ENCODE results near the gene CHPT1.
"Not testable (repeated sequence)": the region's sequence is repeated elsewhere in the genome, so short reads cannot be mapped to it uniquely, and the experiment has no call there.

Gene CHPT1

DNA sequence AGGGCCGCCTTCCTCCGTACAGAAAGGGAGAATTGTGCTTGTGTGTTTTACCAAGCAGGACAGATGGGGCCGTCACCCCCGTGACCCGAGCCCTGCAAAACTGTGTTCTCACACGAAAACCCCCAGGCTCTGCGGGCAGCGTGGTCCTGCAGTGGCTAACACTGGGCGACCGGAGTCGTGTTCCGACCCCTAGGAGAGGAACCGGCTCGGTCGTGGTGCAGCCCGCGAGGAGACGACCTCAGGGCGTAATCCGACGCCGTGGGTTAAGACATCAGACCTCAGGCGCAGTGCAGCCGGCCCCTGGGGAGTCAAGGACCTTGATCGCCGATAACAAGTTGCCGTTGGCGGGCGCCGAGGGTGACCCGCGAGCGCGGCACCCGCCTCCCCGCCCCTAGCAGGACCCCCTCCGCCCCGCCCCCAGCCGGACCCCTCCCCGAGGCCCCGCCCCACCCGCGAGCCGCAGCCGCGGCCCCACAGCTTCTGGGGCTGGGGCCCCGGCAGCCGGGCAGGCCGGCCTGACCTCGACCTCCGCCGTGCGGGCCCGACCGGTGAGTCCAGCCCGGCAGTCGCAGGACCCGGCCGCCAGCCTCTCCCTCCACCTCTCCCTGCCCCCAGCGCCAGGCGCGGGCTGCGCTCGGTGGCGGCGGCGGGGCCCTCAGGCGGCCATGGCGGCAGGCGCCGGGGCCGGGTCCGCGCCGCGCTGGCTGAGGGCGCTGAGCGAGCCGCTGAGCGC is at the start of gene CHPT1:
CHPT1 (plus strand) TSS at position 444 of the 733 bp plus-strand sequence; CDS start at position 666, 222 bp downstream.
- DNase-seq (ENCODE audit: low read depth): no peak

DNA sequence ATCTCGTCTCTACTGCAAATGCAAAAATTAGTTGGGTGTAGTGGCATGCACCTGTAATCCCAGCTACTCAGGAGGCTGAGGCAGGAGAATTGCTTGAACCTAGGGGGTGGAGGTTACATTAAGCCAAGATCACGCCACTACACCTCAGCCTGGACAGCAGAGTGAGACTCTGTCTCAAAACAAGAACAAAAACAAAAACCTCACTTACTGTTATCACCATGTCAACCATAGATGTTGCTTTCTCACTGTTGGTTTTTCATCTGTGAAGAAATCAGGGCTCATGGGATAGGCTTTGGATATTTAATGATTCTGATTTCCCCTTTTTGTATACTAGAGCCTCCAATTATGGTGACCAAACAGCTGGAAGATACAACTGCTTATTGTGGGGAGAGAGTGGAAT is 49.7 kb upstream of the CHPT1 start:
- no peak for DNase-seq (ENCODE audit: low read depth)

DNA sequence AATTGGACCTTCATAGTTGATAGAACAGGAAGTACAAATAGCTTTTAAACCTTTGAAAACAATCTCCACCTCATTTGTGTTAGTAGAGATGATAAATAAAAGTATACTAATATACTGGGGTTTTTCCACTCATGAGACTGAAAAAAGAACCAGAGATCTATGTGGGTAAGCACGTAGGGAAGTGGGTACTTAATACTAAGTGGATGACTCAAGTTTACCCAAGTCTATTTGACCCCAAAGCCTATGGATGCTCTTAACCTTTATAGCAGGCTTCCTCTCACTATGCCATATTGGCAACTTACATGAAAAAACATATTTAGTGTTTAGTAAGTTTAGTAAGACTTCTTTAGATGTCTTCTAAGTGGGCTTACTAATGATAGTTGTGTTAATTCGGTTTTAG is 49.2 kb upstream of the CHPT1 start:
- DNase-seq (ENCODE audit: low read depth): no peak

DNA sequence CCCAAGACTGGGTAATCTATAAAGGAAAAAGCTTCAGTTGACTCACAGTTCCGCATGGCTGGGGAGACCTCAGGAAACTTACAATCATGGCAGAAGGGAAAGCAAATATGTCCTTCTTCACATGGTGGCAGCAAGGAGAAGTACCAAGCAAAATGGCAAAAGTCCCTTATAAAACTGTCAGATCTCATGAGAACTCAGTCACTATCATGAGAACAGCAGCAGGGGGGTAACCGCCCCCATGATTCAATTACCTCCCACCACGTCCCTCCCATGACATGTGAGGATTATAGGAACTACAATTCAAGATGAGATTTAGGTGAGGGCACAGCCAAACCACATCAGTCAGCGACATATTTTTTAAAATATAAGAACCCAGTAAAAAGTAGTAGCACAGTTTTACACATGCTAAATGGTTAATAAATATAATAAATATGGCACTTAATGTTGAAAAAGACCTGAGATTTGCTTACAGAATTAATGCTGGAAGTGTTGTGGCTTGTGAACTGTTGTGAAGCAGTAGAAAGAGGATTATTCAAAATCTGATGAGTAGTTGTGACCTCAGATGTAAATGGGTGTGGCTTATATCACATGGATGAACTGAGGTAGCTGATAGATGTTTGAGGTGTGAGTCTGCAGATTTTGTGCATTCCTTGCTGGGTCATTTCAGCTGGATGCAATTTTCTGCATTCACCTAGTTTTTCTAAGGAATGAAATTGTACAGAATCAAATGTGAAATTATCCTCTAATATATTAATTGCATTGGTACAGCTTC is 46.9 kb upstream of the CHPT1 start:
- no peak for DNase-seq (ENCODE audit: low read depth)

DNA sequence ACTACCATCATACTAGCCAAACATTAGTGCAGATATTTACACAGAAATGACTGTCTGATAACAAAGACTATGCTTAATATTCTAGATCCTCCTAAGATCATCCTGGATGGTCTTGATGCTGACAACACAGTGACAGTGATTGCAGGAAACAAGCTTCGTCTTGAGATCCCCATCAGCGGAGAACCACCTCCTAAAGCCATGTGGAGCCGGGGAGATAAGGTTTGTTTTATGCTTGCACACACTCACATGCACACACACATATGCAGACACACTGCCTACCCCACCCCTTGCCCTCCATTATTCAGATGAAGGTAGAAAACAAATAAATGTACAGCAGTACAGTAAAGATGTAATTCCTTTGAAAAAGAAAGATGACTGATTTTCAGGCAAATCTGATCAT is 44.4 kb upstream of the CHPT1 start:
- DNase-seq (ENCODE audit: low read depth): no peak

DNA sequence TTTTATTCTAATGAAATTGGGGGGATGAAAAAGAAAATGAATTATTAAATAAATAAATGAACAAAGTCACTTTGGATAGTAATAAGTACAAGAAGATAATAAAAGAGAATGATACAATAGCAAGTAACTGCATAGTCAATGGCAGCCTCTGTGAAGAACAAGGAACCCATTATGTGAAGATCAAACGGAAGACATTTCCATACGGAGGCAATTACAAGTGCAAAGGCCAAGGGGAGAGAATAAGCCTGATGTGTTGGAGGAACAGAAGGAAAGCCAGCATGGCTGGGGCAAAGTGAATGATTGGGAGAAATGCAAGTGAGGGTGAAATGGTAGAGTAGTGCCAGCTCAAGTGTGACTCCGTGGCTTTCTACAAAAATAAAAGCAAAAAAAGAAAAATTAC is 43.9 kb upstream of the CHPT1 start:
- DNase-seq (ENCODE audit: low read depth): no peak

DNA sequence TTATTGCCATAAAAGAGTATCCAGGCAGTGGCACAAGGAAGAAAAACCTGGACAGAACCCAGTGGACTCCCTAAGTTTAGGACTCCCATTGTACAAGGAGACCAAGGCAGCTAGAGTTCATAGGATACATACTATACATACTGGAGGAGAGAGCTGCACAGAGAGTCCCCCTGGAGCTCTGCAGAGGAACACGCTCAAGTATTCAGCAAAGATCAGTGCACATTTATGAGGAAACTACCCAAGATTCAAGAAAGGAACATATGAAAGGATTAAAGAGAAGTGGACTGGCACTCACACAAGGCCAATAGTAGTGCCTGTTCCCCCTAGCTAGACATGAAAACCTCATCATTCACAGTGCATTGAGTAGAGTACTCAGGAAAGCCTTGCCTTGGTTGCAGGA is 43.0 kb upstream of the CHPT1 start:
- DNase-seq (ENCODE audit: low read depth): no peak

DNA sequence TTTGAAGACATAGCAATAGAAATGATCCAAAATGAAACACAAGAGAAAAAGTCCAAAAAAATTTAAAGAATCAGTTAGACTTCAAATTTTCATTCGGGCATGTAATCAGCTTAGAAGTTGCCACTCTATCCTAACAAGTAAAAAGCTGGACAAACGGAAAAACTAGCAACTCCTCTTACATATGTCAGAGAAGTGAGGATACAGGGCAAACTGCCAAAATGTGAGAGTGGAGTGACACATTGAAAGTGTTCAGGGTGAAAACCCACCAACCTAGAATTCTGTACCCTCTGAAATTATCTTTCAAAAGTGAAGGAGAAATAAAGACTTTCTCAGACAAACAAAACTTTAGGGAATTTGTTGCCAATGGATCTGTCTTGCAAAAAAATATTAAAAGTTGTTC is 42.0 kb upstream of the CHPT1 start:
- no peak for DNase-seq (ENCODE audit: low read depth)

DNA sequence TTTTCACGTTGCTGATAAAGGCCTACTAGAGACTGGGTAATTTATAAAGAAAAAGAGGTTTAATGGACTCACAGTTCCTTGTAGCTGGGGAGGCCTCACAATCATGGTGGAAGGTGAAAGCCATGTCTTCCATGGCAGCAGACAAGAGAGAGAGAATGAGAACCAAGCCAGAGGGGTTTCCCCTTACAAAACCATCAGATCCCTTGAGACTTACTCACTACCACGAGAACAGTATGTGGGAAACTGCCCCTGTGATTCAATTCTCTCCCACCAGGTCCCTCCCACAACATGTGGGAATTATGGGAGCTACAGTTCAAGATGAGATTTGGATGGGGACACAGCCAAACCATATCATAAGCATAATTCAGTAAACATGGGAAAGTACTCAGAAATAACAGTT is 36.8 kb upstream of the CHPT1 start:
- not testable (repeated sequence) for DNase-seq (ENCODE audit: low read depth)

DNA sequence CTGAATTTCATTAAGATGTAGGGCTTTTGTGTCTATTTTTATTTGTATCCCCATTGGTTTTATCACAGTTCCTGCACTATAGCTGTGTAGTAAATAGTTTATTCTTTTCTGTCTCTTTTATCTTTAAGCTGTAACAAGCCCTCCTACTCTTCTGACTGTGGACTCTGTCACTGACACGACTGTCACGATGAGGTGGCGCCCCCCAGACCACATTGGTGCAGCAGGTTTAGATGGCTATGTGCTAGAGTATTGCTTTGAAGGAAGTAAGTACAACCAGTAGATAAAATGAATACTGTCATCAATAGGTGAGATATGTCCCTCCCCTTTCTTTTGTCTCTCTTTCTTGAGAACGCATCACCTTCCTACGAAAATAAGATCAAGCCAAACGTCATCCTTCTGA is 34.1 kb upstream of the CHPT1 start:
- no peak for DNase-seq (ENCODE audit: low read depth)

DNA sequence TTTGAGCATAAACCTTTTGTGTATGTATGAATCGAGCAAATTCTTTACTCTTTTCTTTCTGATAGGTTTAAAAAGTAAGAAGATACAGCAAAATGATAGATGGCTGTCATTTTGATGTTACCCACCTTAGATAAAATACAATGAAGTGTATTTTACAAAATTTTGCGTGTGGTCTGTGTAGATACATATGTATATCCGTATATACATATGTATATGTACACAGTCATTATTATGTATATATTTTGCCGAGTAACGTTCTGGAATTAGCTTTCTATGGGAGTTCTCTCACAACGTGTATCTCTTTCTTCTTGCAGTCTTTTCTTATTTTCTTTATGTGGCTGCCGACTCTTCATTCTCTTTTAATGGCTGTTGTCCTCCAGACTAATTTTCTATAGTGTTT is 32.4 kb upstream of the CHPT1 start:
- no peak for DNase-seq (ENCODE audit: low read depth)

DNA sequence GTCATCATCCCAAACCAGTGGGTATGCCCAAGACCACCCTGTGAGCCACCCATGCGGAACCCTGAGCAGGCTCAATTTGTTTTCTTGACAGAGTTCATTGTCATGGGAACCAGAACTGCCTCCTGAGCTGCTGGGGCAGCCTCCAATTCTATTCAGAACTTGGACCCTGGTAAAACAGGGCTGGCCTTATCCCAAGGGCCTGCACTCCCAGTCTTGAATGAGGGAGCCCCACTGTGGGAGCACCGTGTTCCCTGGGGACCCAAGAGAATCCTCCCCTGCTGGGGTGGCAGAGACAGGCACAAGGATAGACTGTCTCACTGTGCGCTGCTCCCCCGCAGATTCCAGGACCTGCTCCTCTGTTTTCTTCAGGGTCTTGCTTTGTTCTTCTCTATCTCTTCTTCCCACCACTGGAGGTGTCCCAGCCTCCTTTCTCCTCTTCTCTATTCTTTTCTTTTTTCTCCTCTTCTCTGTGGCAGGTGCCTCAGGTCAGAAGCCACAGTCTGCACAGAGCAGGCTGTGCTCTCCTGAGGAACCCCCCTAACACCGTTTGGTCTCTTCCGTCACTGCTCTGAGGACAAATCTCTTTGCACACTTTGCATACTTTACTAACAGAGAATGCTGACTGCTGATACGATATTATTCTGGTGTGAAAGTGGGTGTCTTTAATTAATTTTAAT is 31.2 kb upstream of the CHPT1 start:
- no peak for DNase-seq (ENCODE audit: low read depth)

DNA sequence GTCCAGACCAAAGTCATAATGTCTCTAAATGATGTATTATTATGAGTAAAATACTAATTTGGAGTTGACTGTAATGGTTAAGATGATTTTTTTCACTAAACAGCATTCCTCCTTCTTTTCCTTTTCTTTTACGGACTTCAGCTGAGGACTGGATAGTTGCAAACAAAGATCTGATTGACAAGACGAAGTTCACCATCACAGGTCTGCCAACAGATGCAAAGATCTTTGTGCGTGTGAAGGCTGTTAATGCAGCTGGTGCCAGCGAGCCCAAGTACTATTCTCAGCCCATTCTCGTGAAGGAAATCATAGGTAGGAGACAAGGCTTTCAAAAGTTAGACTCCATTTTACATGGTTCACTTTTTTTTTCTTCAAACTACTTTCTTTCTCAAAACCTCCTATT is 29.8 kb upstream of the CHPT1 start:
- no peak for DNase-seq (ENCODE audit: low read depth)

DNA sequence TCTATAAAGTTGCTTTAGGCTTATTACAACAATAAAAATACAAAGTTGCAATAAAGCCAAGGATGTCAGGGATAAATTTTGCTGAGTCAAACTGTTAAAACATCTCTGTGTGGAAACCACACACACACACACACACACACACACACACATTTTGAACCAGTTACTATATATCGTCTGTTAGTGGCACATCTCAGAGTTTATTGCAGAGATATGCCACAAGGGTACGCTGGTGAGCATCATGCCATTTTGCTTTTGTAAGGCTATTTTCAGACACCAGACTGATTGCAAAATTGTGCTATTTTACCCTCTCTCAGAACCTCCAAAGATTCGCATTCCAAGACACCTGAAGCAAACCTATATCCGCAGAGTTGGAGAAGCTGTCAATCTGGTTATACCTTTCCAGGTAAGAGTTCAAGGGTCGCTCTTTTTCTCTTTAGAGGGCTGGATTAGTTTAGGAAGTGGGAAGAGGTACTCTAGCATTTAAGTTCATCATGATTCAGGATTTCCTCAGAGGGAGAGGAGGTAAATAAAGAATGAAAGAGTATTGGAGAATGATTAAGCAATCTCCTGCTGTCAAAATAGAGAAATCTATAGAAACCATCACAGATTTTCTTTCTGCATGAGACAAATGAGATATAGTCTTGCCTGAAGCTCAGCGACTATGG is 27.3 kb upstream of the CHPT1 start:
- DNase-seq (ENCODE audit: low read depth): no peak

DNA sequence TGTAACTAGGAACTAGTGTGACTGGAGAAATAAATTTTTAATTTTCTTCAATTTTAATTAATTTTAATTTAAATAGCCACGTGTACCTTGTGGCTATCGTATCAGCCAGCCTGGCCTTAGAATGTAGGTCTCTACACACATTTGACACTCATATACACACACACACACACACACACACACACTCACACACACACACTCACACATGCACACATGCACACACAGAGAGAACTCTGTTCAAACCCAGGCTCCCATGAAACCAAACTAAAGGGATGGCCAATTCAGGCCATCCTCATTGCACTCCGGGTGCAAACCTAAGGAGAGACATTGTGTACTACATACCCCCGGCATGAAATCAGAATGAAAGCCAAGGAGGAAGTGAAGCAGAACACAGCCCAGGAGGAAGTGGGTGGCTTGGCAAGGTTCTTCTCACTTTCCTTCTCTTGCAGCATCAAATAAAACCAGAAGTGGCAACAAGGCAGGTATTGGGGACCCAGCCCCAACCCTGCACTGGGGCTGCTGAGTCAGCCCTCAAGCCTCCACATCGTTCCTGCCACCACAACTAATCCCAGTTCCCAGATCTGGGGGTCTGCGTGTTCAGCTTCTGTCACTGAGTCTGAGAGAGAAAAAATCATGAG is 26.2 kb upstream of the CHPT1 start:
- DNase-seq (ENCODE audit: low read depth): no peak

DNA sequence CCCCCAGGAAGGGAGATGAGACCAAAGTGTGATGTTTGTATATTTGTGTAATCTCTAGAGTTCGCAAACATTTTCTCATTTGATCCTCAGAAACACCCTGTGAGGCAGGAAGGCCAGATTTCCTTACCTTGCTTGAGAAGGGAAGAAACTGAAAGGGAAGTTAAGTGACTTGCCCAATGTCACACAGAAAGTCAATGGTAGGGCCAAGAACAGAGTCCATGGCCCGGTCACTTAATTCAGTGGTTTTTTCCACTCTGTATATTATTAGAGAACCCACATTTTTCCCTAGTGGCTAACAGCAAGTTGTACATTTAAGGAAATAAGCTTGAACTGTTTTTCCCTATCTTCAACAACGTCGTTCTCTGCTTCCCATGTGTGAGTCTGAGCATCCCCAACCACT is 25.6 kb upstream of the CHPT1 start:
- DNase-seq (ENCODE audit: low read depth): no peak

DNA sequence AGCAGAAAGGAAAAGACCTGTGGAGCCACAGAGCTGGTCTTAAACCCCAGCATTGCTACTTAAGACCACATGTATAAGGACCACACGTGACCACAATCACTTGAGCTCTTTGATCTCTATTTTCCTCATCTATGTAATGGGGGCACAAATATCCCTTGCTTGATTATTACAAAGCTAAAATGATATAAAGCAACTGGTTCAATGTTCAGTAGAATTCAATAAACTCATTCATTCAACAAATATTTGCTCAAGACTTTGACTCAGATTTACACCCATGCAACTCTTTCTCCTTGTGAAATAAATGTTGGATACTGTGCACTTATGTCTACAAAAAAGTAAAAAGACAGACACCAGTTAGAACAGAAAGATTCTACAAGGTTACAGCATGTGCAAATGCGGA is 21.9 kb upstream of the CHPT1 start:
- DNase-seq (ENCODE audit: low read depth): no peak

DNA sequence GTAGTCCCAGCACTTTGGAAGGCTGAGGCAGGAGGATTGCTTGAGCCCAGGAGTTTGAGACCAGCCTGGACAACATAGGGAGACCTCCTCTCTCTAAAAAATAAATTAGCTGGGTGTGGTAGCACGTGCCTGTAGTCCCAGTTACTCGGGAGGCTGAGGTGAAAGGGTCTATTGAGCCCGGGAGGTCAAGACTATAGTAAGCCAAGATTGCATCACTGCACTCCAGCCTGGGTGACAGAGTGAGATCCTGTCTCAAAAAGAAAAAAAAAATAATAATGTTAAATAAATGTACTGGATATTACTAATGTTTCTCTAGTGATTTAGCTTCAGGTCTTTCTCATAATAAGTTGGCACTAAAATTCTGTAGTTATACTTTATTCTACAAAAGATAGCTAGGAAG is 20.9 kb upstream of the CHPT1 start:
- not testable (repeated sequence) for DNase-seq (ENCODE audit: low read depth)

DNA sequence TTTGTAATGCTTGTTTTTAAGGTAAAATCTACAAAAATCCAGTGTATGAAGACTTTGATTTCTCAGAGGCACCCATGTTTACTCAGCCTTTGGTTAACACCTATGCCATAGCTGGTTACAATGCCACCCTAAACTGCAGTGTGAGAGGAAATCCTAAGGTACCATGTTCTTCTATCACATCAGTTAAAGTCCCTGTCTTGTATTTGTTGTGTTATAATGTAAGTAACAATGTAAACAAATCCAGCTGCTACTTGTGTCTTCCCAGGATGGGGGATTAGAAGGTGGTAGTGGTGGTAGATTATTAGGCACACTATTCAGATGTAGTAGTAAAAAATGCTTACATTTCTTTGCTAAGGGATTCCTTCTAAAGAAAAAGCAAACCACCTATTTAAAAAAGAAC is 19.4 kb upstream of the CHPT1 start:
- DNase-seq (ENCODE audit: low read depth): no peak

DNA sequence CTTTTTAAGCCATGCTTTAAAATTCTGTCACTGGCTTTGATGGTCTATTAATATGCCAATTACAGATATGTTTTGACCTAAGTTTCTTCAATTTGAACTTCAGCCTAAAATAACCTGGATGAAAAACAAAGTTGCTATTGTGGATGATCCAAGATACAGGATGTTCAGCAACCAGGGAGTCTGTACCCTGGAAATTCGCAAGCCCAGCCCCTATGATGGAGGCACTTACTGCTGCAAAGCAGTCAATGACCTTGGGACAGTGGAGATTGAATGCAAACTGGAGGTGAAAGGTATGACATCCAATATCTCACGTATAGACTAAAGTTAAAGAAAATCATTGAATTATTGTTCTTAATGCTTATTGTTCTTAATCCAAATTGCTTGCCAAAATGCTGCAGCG is 17.2 kb upstream of the CHPT1 start:
- DNase-seq (ENCODE audit: low read depth): no peak

DNA sequence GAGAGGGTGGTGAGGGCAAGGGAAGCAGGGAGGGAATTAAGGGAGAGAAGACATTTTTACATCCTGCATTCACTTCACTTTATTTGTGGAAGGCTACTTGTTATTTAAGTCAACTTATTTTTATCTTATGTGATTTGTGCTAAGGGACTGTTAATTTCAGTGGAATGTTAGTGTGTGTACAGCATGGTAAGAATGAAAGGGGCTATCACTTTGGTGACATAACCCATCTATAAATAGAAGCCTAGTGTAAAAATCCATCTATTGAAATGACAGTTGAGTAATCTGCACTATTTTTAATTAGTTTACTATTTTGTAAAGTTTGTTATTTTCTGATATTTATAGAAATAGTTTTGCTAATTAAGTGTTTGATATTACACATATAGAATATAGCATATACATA is 16.8 kb upstream of the CHPT1 start:
- DNase-seq (ENCODE audit: low read depth): no peak

DNA sequence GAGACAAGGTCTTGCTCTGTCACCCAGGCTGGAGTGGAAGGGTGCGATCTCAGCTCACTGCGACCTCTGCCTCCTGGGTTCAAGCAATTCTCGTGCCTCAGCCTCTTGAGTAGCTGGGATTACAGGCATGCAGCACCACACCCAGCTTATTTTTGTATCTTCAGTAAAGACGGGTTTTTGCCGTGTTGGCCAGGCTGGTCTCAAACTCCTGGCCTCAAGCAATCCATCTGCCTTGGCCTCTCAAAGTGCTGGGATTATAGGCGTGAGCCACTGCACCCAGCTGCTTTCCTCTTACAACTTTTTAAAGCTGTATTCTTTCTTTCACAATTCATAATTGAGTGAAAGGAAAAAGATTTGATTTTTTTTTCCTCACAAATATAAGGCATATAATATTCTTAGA is 15.8 kb upstream of the CHPT1 start:
- DNase-seq (ENCODE audit: low read depth): not testable (repeated sequence)
